Ectodermal cell (in vitro differentiated cells): Measurements from ENCODE around the gene SH3TC1.

Source experiments
- H3K27ac ChIP-seq: 2 replicates; pipeline ENCODE4 v1.7.0; 2013; ENCODE audit warnings: mild to moderate bottlenecking, low read depth, low read length; ENCODE audit not compliant: insufficient read depth, poor library complexity, severe bottlenecking
- H3K27me3 ChIP-seq: 2 replicates; pipeline ENCODE4 v1.7.0; 2013; ENCODE audit warnings: mild to moderate bottlenecking, low read length; ENCODE audit not compliant: insufficient read depth, control insufficient read depth, poor library complexity, severe bottlenecking
- H3K36me3 ChIP-seq: one replicate; pipeline ENCODE4 v1.7.0; 2013; ENCODE audit warnings: low read length; ENCODE audit not compliant: control insufficient read depth, insufficient read depth
- H3K4me1 ChIP-seq: one replicate; pipeline ENCODE4 v1.7.0; 2013; ENCODE audit warnings: low read length; ENCODE audit not compliant: control insufficient read depth, insufficient read depth
- H3K4me3 ChIP-seq: 2 replicates; pipeline ENCODE4 v1.7.0; 2013; ENCODE audit warnings: low read depth, low read length, control low read depth; ENCODE audit not compliant: insufficient read depth
- H3K9me3 ChIP-seq: 2 replicates; pipeline ENCODE4 v1.7.0; 2013; ENCODE audit warnings: mild to moderate bottlenecking, low read length, moderate library complexity; ENCODE audit not compliant: control insufficient read depth
- WGBS, 2 experiments: methylation state at CpG; one replicate each; pipeline ENCODE4 v1.1.7; 2013; ENCODE audit warnings: missing lambda C conversion rate in 2 of 2; 5-methylcytosine and 5-hydroxymethylcytosine counted together

SH3TC1 gene

GRCh38 chr4:8188743-8189550, 10.1 kb upstream of the SH3TC1 start:
- Histone ChIP-seq H3K9me3 (no peaks in the 10 kb centered on the region), H3K27me3 (no peaks in the 10 kb centered on the region), H3K4me1 (peaks cover 4% of the 10 kb centered on the region), H3K36me3 (no peaks in the 10 kb centered on the region), H3K4me3 (no peak overlapping the region), H3K27ac (no peak overlapping the region)
- WGBS, 2 experiments, result 90% methylated on average over 29 of the region's 29 CpGs

GRCh38 chr4:8189551-8190466, 9.3 kb upstream of the SH3TC1 start:
- H3K27ac ChIP-seq, result no peak overlapping the region
- H3K4me1 ChIP-seq, result peaks cover 6% of the 10 kb centered on the region
- H3K4me3 ChIP-seq, result no peak overlapping the region
- no peaks in the 10 kb centered on the region for H3K9me3 ChIP-seq
- H3K36me3 ChIP-seq, result no peaks in the 10 kb centered on the region
- no peaks in the 10 kb centered on the region for H3K27me3 ChIP-seq
- 93 to 94% methylated on average over 26 of the region's 26 CpGs for WGBS, 2 experiments

GRCh38 chr4:8191136-8191747, 7.8 kb upstream of the SH3TC1 start:
- Histone ChIP-seq H3K4me3 (no peak overlapping the region), H3K36me3 (no peaks in the 10 kb centered on the region), H3K27me3 (no peaks in the 10 kb centered on the region), H3K27ac (no peak overlapping the region), H3K4me1 (peaks cover 6% of the 10 kb centered on the region), H3K9me3 (no peaks in the 10 kb centered on the region)
- WGBS, 2 experiments, result 91 to 92% methylated on average over 23 of the region's 23 CpGs

- H3K4me1 ChIP-seq, result peaks cover 6% of the 10 kb centered on the region
- H3K4me3 ChIP-seq, result no peak overlapping the region
- no peaks in the 10 kb centered on the region for H3K36me3 ChIP-seq
- H3K27ac ChIP-seq, result peak overlapping the region; percentile 26
- H3K27me3 ChIP-seq, result no peaks in the 10 kb centered on the region
- no peaks in the 10 kb centered on the region for H3K9me3 ChIP-seq
- 86% methylated on average over 18 of the region's 18 CpGs for WGBS, 2 experiments
These were observed 6.0 kb upstream of the SH3TC1 start for GRCh38 chr4:8192748-8193738.

- Histone ChIP-seq H3K27ac (no peak overlapping the region), H3K9me3 (no peaks in the 10 kb centered on the region), H3K4me3 (no peak overlapping the region), H3K36me3 (no peaks in the 10 kb centered on the region), H3K4me1 (peaks cover 14% of the 10 kb centered on the region), H3K27me3 (no peaks in the 10 kb centered on the region)
- WGBS, 2 experiments, result 84 to 85% methylated on average over 19 of the region's 19 CpGs
These were observed 4.5 kb upstream of the SH3TC1 start for GRCh38 chr4:8194306-8195242.

- Histone ChIP-seq H3K36me3 (no peaks in the 10 kb centered on the region), H3K4me3 (no peak overlapping the region), H3K27me3 (no peaks in the 10 kb centered on the region), H3K4me1 (peaks cover 16% of the 10 kb centered on the region), H3K27ac (no peak overlapping the region), H3K9me3 (no peaks in the 10 kb centered on the region)
- 91% methylated on average over 7 of the region's 7 CpGs for WGBS, 2 experiments
These were observed 3.7 kb upstream of the SH3TC1 start for GRCh38 chr4:8195431-8195830.

- H3K27ac ChIP-seq, result no peak overlapping the region
- peaks cover 17% of the 10 kb centered on the region for H3K4me1 ChIP-seq
- H3K27me3 ChIP-seq, result no peaks in the 10 kb centered on the region
- H3K9me3 ChIP-seq, result no peaks in the 10 kb centered on the region
- H3K36me3 ChIP-seq, result no peaks in the 10 kb centered on the region
- WGBS, 2 experiments, result 92 to 93% methylated on average over 20 of the region's 20 CpGs
- H3K4me3 ChIP-seq, result no peak overlapping the region
These were observed 3.1 kb upstream of the SH3TC1 start for GRCh38 chr4:8195841-8196458.

- no peak overlapping the region for H3K4me3 ChIP-seq
- WGBS, 2 experiments, result 92 to 93% methylated on average over 13 of the region's 13 CpGs
- no peaks in the 10 kb centered on the region for H3K36me3 ChIP-seq
- no peaks in the 10 kb centered on the region for H3K9me3 ChIP-seq
- peaks cover 24% of the 10 kb centered on the region for H3K4me1 ChIP-seq
- H3K27ac ChIP-seq, result no peak overlapping the region
- H3K27me3 ChIP-seq, result no peaks in the 10 kb centered on the region
These were observed 1.6 kb upstream of the SH3TC1 start for GRCh38 chr4:8197521-8197920.
